Immature natural killer cell (primary cell): ENCODE results near the gene CDT1. TPM values are rescaled to one million over a fixed set of nuclear protein-coding genes. Genes with fewer than 3 reads are reported as not detected.

Experiments used
- DNase-seq, 3 donors: peaks; one replicate each; pipeline ENCODE4 v3.0.0; 2022; ENCODE audit warnings: mixed read lengths in 1 of 3
- H3K27ac Mint-ChIP-seq, 6 donors: one replicate each; pipeline ENCODE4 v1.8.0; 2020; ENCODE audit warnings: mixed read lengths in 6 of 6, mild to moderate bottlenecking in 5 of 6, inconsistent platforms in 4 of 6, moderate library complexity in 3 of 6
- H3K27me3 Mint-ChIP-seq, 3 donors: one replicate each; pipeline ENCODE4 v1.8.0; 2020 to 2021; ENCODE audit warnings: low read depth in 3 of 3, mild to moderate bottlenecking in 3 of 3, mixed read lengths in 3 of 3, moderate library complexity in 3 of 3, inconsistent platforms in 1 of 3
- H3K36me3 Mint-ChIP-seq, 3 donors: one replicate each; pipeline ENCODE4 v1.8.0; 2020; ENCODE audit warnings: mixed read lengths in 3 of 3, inconsistent platforms in 2 of 3, mild to moderate bottlenecking in 2 of 3
- H3K4me1 Mint-ChIP-seq, 2 donors: one replicate each; pipeline ENCODE4 v1.8.0; 2020; ENCODE audit warnings: inconsistent platforms in 2 of 2, mild to moderate bottlenecking in 2 of 2, mixed read lengths in 2 of 2, moderate library complexity in 1 of 2
- H3K4me3 Mint-ChIP-seq, 5 donors: one replicate each; pipeline ENCODE4 v1.8.0; 2020; ENCODE audit warnings: mild to moderate bottlenecking in 5 of 5, mixed read lengths in 5 of 5, inconsistent platforms in 3 of 5, moderate library complexity in 3 of 5
- H3K9me3 Mint-ChIP-seq, 6 donors: one replicate each; pipeline ENCODE4 v1.8.0; 2020; ENCODE audit warnings: mild to moderate bottlenecking in 6 of 6, mixed read lengths in 6 of 6, inconsistent platforms in 4 of 6, moderate library complexity in 3 of 6
- polyA plus RNA-seq, 3 donors: library from polyadenylated mRNA; unstranded; fragments of 300-500 nt; fragmentation: Illumina TruSeq; gene quantifications; one replicate each; pipeline ENCODE4 v1.2.3, GENCODE V29; 2021

The CDT1 gene
- polyA plus RNA-seq, 3 donors from 2014 or later = 1.3 to 3.1 TPM; not detected in 1

- peak overlapping the region in 1 of 6 donors; percentile 42 for H3K27ac Mint-ChIP-seq
- no peak overlapping the region for H3K4me3 Mint-ChIP-seq
- H3K27me3 Mint-ChIP-seq = peaks cover 0 to 3% (median 0%) of the 10 kb centered on the region in 3 donors
- H3K9me3 Mint-ChIP-seq = no peaks in the 10 kb centered on the region
- H3K36me3 Mint-ChIP-seq = no peaks in the 10 kb centered on the region
- H3K4me1 Mint-ChIP-seq = peaks cover 35 to 39% of the 10 kb centered on the region in 2 donors
- DNase-seq = no peak
These were observed 30.4 kb upstream of the CDT1 start for GRCh38 chr16:88772871-88773811.

- H3K9me3 Mint-ChIP-seq = no peaks in the 10 kb centered on the region
- H3K4me3 Mint-ChIP-seq = no peak overlapping the region
- H3K27me3 Mint-ChIP-seq = peaks cover 0 to 3% (median 2%) of the 10 kb centered on the region in 3 donors
- no peak for DNase-seq
- no peaks in the 10 kb centered on the region for H3K36me3 Mint-ChIP-seq
- peak overlapping the region in 1 of 6 donors; percentile 22 for H3K27ac Mint-ChIP-seq
- peaks cover 38 to 43% of the 10 kb centered on the region in 2 donors for H3K4me1 Mint-ChIP-seq
These were observed 29.7 kb upstream of the CDT1 start for GRCh38 chr16:88773812-88774291.

GRCh38 chr16:88774544-88775393 lies 28.8 kb upstream of the CDT1 start:
- Mint-ChIP-seq H3K27me3 (peaks cover 0 to 3% (median 2%) of the 10 kb centered on the region in 3 donors), H3K9me3 (no peaks in the 10 kb centered on the region), H3K36me3 (no peaks in the 10 kb centered on the region), H3K4me1 (peaks cover 32 to 40% of the 10 kb centered on the region in 2 donors), H3K27ac (no peak overlapping the region), H3K4me3 (peak overlapping the region in 1 of 5 donors; percentile 11)
- DNase-seq = no peak

- H3K4me3 Mint-ChIP-seq = no peak overlapping the region
- H3K36me3 Mint-ChIP-seq = no peaks in the 10 kb centered on the region
- H3K9me3 Mint-ChIP-seq = no peaks in the 10 kb centered on the region
- peaks cover 34 to 43% of the 10 kb centered on the region in 2 donors for H3K4me1 Mint-ChIP-seq
- H3K27me3 Mint-ChIP-seq = peaks cover 0 to 3% (median 3%) of the 10 kb centered on the region in 3 donors
- no peak for DNase-seq
- no peak overlapping the region for H3K27ac Mint-ChIP-seq
These were observed 27.8 kb upstream of the CDT1 start for GRCh38 chr16:88775825-88776224.

- Mint-ChIP-seq H3K9me3 (no peaks in the 10 kb centered on the region), H3K27me3 (peaks cover 0 to 3% (median 0%) of the 10 kb centered on the region in 3 donors), H3K4me3 (peak overlapping the region in 2 of 5 donors; percentile 13 to 33), H3K4me1 (peaks cover 47 to 56% of the 10 kb centered on the region in 2 donors), H3K27ac (peak overlapping the region in 4 of 6 donors; percentile 17 to 66 (median 39)), H3K36me3 (no peaks in the 10 kb centered on the region)
- DNase-seq = no peak
These were observed 25.9 kb upstream of the CDT1 start for GRCh38 chr16:88777471-88778270.

GRCh38 chr16:88778271-88778525 lies 25.4 kb upstream of the CDT1 start:
- no peak for DNase-seq
- Mint-ChIP-seq H3K9me3 (no peaks in the 10 kb centered on the region), H3K36me3 (no peaks in the 10 kb centered on the region), H3K27me3 (peaks cover 0 to 3% (median 0%) of the 10 kb centered on the region in 3 donors), H3K27ac (peak overlapping the region in 3 of 6 donors; percentile 17 to 66 (median 57)), H3K4me1 (peaks cover 52 to 61% of the 10 kb centered on the region in 2 donors), H3K4me3 (peak overlapping the region in 1 of 5 donors; percentile 13)

- Mint-ChIP-seq H3K9me3 (no peaks in the 10 kb centered on the region), H3K4me3 (no peak overlapping the region), H3K36me3 (no peaks in the 10 kb centered on the region), H3K27ac (no peak overlapping the region), H3K27me3 (peaks cover 0 to 3% (median 2%) of the 10 kb centered on the region in 3 donors), H3K4me1 (peaks cover 56 to 65% of the 10 kb centered on the region in 2 donors)
- DNase-seq = no peak
These were observed 25.0 kb upstream of the CDT1 start for GRCh38 chr16:88778541-88779065.

GRCh38 chr16:88779406-88780141 lies 24.0 kb upstream of the CDT1 start:
- H3K36me3 Mint-ChIP-seq = no peaks in the 10 kb centered on the region
- DNase-seq = no peak
- H3K4me1 Mint-ChIP-seq = peaks cover 59 to 63% of the 10 kb centered on the region in 2 donors
- H3K27ac Mint-ChIP-seq = peak overlapping the region; percentile 87 to 96 (median 94)
- H3K27me3 Mint-ChIP-seq = peaks cover 2 to 5% (median 3%) of the 10 kb centered on the region in 3 donors
- peak overlapping the region in 3 of 5 donors; percentile 56 to 70 (median 69) for H3K4me3 Mint-ChIP-seq
- no peaks in the 10 kb centered on the region for H3K9me3 Mint-ChIP-seq

- Mint-ChIP-seq H3K36me3 (no peaks in the 10 kb centered on the region), H3K4me1 (peaks cover 59 to 61% of the 10 kb centered on the region in 2 donors)
These were observed 23.2 kb upstream of the CDT1 start for GRCh38 chr16:88780142-88781062.

GRCh38 chr16:88781140-88782077 lies 22.2 kb upstream of the CDT1 start:
- Mint-ChIP-seq H3K9me3 (no peaks in the 10 kb centered on the region), H3K36me3 (no peaks in the 10 kb centered on the region), H3K4me1 (peaks cover 59 to 61% of the 10 kb centered on the region in 2 donors), H3K27ac (peak overlapping the region; percentile 87 to 96 (median 94)), H3K4me3 (peak overlapping the region; percentile 69 to 87 (median 70)), H3K27me3 (peaks cover 2 to 5% (median 3%) of the 10 kb centered on the region in 3 donors)
- DNase-seq = peak in 2 of 3 donors; percentile 43 to 52

More at GRCh38 chr16:88780142-88781062, 23.2 kb upstream of the CDT1 start:
- Mint-ChIP-seq H3K4me3 (peak overlapping the region; percentile 60 to 87 (median 70)), H3K27ac (peak overlapping the region; percentile 87 to 96 (median 94)), H3K9me3 (no peaks in the 10 kb centered on the region), H3K27me3 (peaks cover 2 to 5% (median 3%) of the 10 kb centered on the region in 3 donors)
- DNase-seq = no peak
